Measurements from ENCODE around the gene YOD1. TPM values are rescaled to one million over a fixed set of nuclear protein-coding genes. Genes with fewer than 3 reads are reported as not detected.

YOD1 gene
- total RNA-seq, 1 donor from 2014 or later: 15.3 TPM

- H3K4me3 ChIP-seq (ENCODE audit: low read depth, low read length): no peak overlapping the region
- H3K36me3 ChIP-seq (ENCODE audit: control insufficient read depth, insufficient read depth, low read length): peaks cover 9% of the 10 kb centered on the region
- FAIRE-seq (no peak), DNase-seq (ENCODE audit: low read depth) (no peak)
- TF ChIP-seq CTCF (IDR thresholded peaks at IDR 0.05; ENCODE audit: insufficient read depth, low read length, severe bottlenecking): no peak
- no peaks in the 10 kb centered on the region for H3K27me3 ChIP-seq (ENCODE audit: control insufficient read depth, insufficient read depth, low read length)
Measured at GRCh38 chr1:207058252-207058651, 7.2 kb upstream of the YOD1 start.

- H3K36me3 ChIP-seq (ENCODE audit: control insufficient read depth, insufficient read depth, low read length): peaks cover 7% of the 10 kb centered on the region
- no peaks in the 10 kb centered on the region for H3K27me3 ChIP-seq (ENCODE audit: control insufficient read depth, insufficient read depth, low read length)
- DNase-seq (ENCODE audit: low read depth) (no peak), FAIRE-seq (no peak)
- no peak for TF ChIP-seq CTCF (IDR thresholded peaks at IDR 0.05; ENCODE audit: insufficient read depth, low read length, severe bottlenecking)
- no peak overlapping the region for H3K4me3 ChIP-seq (ENCODE audit: low read depth, low read length)
Measured at GRCh38 chr1:207056673-207057072, 5.7 kb upstream of the YOD1 start.

GRCh38 chr1:207055386-207056001, 4.5 kb upstream of the YOD1 start:
- no peak for FAIRE-seq
- no peak for DNase-seq (ENCODE audit: low read depth)
- Histone ChIP-seq H3K36me3 (ENCODE audit: control insufficient read depth, insufficient read depth, low read length) (peaks cover 4% of the 10 kb centered on the region), H3K27me3 (ENCODE audit: control insufficient read depth, insufficient read depth, low read length) (no peaks in the 10 kb centered on the region), H3K4me3 (ENCODE audit: low read depth, low read length) (no peak overlapping the region)
- no peak for TF ChIP-seq CTCF (IDR thresholded peaks at IDR 0.05; ENCODE audit: insufficient read depth, low read length, severe bottlenecking)

- Histone ChIP-seq H3K36me3 (ENCODE audit: control insufficient read depth, insufficient read depth, low read length) (peaks cover under 1% of the 10 kb centered on the region), H3K4me3 (ENCODE audit: low read depth, low read length) (no peak overlapping the region), H3K27me3 (ENCODE audit: control insufficient read depth, insufficient read depth, low read length) (no peaks in the 10 kb centered on the region)
- FAIRE-seq (no peak), DNase-seq (ENCODE audit: low read depth) (no peak)
- no peak for TF ChIP-seq CTCF (IDR thresholded peaks at IDR 0.05; ENCODE audit: insufficient read depth, low read length, severe bottlenecking)
Measured at GRCh38 chr1:207054491-207054890, 3.5 kb upstream of the YOD1 start.

GRCh38 chr1:207052911-207053769, 2.1 kb upstream of the YOD1 start, which contains the start of gene PFKFB2:
PFKFB2 (plus strand) TSS chr1:207053275; CDS start chr1:207054718, 1,443 bp downstream.
- DNase-seq (ENCODE audit: low read depth) (peak; percentile 98), FAIRE-seq (no peak)
- peak; percentile 17 for TF ChIP-seq CTCF (IDR thresholded peaks at IDR 0.05; ENCODE audit: insufficient read depth, low read length, severe bottlenecking)
- H3K4me3 ChIP-seq (ENCODE audit: low read depth, low read length): peak within 1 kb of the TSS; percentile 76
- no peaks in the 10 kb centered on the region for H3K27me3 ChIP-seq (ENCODE audit: control insufficient read depth, insufficient read depth, low read length)
- H3K36me3 ChIP-seq (ENCODE audit: control insufficient read depth, insufficient read depth, low read length): peaks cover 7% of the 10 kb centered on the region
